ENCODE measurements around the gene PPP2R5D. TPM values are rescaled to one million over a fixed set of nuclear protein-coding genes. Genes with fewer than 3 reads are reported as not detected.

Gene PPP2R5D
- total and polyA plus RNA-seq, 2 of the 8 experiments (the other 6 are each of a cell fraction or from before 2014, with no cell fraction given): 52.1 to 55.7 TPM

- TF ChIP-seq EGR1 (IDR thresholded peaks at IDR 0.05; ENCODE audit: borderline replicate concordance, low read depth, low read length) (no peak), KDM4A (IDR thresholded peaks at IDR 0.05; ENCODE audit: low read depth, low read length, severe bottlenecking) (peak; percentile 17), SUZ12 (IDR thresholded peaks at IDR 0.05; ENCODE audit: low read length) (no peak), CBX8 (IDR thresholded peaks at IDR 0.05; ENCODE audit: borderline replicate concordance, low read depth, low read length) (no peak), TCF12 (IDR thresholded peaks at IDR 0.05; ENCODE audit: low read depth, low read length) (no peak), EZH2 (IDR thresholded peaks at IDR 0.05; ENCODE audit: low read depth, low read length, severe bottlenecking) (no peak), KDM1A (IDR thresholded peaks at IDR 0.05; ENCODE audit: borderline replicate concordance, low read length) (peak; percentile 5; the same call in 1 of the 2 replicates)
- TF ChIP-seq, protein P1, sequence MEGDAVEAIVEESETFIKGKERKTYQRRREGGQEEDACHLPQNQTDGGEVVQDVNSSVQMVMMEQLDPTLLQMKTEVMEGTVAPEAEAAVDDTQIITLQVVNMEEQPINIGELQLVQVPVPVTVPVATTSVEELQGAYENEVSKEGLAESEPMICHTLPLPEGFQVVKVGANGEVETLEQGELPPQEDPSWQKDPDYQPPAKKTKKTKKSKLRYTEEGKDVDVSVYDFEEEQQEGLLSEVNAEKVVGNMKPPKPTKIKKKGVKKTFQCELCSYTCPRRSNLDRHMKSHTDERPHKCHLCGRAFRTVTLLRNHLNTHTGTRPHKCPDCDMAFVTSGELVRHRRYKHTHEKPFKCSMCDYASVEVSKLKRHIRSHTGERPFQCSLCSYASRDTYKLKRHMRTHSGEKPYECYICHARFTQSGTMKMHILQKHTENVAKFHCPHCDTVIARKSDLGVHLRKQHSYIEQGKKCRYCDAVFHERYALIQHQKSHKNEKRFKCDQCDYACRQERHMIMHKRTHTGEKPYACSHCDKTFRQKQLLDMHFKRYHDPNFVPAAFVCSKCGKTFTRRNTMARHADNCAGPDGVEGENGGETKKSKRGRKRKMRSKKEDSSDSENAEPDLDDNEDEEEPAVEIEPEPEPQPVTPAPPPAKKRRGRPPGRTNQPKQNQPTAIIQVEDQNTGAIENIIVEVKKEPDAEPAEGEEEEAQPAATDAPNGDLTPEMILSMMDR (IDR thresholded peaks at IDR 0.05; ENCODE audit: control extremely low read depth in 1 of 3, insufficient read depth in 1 of 3, low read depth in 1 of 3, low read length in 3 of 3): no peak
Observed at GRCh38 chr6:43014434-43014909, 30.1 kb downstream of the PPP2R5D start (continued).

Measured in H1 (cell line).